NCI-H1436 treated with DMSO at 0.1 percent for 48 hours (cell line): ENCODE data around the gene UFD1.

Experiments used
- DNase-seq: peaks from one replicate; lab custom pipeline; 2025; lab: John Stamatoyannopoulos, UW

UFD1 gene

DNA sequence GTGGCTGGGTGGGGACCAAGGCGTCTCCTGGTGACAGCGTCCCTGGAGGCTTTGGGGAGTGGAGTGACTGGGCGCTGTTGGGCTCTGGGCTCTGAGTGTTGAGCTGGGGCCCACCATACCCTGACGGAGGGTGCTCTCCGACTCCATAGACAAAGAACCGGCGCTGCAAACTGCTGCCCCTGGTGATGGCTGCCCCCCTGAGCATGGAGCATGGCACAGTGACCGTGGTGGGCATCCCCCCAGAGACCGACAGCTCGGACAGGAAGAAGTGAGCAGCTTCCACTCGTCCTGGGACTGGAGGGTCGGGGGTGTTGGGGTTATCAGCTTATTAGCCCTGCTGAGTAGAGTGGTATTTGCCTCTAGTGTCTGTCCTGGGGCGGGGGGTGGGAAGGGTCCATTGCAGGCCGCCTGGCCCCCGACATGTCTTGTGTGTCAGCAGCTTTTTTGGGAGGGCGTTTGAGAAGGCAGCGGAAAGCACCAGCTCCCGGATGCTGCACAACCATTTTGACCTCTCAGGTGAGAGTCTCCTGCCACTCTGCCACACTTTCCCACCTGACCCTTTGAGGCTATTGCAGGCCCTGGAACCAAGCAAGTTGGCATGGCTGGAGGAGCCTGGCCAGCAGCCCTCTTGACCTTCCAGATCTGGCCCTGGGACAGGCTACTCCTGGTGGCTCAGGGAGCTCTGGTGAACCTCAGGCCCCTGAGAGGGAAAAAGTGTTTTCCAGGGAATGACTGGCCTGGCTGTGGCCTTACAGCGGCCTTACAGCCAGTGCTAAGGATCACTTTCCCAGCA lies 37.6 kb upstream of the UFD1 start:
- no peak for DNase-seq

DNA sequence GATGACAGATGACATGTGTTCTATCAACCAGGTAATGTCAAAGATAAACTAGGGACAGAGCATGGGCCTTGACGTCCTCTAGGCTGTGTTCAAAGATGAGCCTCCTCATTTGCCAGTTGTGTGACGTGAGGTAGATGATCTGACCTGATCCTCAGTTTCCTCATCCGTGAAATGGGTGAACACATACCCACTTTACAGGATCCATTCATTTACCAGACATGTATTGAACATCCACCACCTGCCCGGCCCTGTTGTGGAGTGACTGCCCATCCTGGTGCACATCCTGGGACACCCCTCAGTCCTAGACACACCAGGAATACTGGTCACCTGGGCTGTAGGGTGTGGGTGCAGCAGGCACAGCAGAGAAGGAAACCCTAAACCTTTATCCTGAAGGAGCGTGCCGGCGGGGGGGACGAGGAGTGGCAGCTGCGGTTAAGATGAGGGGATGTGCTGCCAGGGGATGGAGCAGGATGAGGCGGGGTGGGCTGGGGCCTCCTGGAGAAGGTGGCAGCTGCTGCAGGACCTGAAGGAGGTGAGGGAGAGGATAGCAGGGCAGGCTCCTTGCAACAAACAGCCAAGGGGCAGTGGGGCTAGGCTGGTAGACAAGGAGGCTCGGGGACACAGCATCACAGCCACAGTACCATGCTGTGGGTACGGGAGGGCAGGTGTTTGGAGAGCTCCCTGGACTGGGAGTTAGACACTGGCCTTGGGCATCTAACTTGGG lies 36.8 kb upstream of the UFD1 start:
- no peak for DNase-seq

DNA sequence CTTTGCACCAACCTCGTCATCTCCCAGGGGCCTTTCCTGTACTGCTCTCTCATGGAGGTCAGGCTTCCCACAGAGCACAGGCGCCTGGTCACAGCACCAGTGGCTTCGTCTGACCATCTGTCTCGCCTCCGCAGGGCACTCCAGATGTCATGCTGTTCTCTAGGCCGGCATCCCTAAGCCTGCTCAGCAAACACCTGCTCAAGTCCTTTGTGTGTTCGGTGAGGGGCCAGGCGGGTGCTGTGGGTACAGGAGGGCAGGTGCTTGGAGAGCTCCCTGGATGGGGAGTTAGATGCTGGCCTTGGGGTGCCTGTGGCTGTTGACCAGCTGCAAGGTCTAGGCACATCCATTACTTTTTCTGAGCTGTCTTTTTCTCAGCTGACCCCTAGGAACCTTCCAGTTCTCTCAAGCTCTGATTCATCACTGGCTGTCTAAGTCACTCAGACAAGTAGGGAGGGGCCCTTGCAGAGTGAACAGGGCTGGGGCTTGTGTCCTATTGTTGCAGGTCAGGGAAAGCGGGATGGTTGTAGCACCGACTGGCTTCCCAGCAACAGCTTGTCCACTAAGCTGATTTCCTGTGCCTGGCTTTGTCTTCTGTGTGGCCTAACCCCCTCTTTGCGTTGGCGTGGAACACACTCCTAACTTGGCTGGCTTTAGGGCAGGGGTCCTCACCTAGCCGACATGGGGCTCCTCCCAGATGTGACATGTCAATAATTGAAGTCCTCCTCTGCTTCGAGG lies 36.0 kb upstream of the UFD1 start:
- DNase-seq = no peak

DNA sequence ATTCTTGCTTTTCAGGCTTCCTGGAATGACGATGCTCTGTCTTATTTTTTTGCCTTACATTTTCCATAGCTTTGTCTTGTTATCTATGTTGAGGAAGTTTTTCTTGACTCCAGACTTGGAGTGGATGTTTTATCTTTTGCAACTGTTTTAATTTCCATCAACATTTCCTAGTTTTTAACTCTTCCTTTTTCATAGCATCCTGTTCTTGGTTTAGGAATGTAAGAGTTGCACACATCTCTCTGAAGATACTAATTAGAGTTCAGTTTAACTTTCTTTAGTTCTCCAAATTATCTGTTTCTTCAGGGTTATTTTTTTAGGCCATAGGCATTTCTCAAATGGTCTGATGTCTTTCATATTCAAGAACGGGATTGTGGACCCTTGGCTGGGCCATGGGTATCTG lies 34.8 kb upstream of the UFD1 start:
- no peak for DNase-seq

DNA sequence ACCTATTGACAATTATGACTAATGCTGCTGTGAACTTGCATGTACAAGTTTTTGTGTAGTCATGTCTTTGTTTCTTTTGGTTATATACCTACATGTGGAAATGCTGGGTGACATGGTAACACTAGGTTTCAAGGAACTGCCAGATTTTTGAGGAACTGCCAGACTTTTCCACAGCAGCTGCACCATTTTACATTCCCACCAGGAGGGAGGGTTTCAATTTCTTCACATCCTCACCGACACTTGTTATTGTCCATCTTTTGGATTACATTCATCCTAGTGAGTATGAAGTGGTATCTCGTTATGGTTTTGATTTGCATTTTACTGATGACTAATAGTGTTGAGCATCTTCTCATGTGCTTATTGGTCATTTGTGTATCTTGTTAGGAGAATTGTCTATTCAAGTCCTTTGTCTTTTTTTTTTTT lies 31.9 kb upstream of the UFD1 start:
- no peak for DNase-seq

DNA sequence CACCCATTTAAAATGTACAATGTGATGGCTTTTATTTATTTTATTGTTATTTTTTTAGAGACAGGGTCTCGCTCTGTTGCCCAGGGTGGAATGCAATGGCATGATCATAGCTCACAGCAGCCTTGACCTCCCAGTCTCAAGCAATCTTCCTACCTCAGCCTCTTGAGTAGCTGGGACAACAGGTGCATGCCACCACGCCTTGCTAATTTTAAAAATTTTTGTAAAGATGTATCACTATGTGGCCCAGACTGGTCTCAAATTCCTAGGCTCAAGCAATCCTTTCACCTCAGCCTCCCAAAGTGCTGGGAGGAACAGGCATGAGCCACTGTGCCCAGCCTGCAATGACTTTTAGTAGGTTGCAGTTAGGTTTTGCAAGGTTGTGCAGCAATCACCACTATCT lies 30.9 kb upstream of the UFD1 start:
- no peak for DNase-seq

DNA sequence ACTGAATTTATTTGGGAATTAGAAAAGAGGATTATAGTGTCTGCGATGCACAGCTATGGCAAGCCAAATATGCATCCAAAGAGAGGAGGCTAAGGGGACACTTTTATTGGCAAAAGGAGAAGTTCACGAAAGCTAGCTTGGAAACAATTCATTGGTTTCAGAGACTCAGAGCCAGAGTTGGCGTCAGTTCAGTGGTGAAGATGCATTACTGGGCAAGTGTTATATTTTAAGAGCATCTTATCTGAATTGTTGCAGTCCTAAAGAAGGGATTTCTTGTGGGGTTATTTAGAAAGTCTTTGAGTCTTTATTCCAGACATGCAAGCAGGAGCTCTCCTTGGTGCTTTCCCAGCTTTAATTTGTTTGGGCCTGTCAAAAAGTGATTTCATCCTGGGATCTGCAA lies 30.2 kb upstream of the UFD1 start:
- DNase-seq = no peak

DNA sequence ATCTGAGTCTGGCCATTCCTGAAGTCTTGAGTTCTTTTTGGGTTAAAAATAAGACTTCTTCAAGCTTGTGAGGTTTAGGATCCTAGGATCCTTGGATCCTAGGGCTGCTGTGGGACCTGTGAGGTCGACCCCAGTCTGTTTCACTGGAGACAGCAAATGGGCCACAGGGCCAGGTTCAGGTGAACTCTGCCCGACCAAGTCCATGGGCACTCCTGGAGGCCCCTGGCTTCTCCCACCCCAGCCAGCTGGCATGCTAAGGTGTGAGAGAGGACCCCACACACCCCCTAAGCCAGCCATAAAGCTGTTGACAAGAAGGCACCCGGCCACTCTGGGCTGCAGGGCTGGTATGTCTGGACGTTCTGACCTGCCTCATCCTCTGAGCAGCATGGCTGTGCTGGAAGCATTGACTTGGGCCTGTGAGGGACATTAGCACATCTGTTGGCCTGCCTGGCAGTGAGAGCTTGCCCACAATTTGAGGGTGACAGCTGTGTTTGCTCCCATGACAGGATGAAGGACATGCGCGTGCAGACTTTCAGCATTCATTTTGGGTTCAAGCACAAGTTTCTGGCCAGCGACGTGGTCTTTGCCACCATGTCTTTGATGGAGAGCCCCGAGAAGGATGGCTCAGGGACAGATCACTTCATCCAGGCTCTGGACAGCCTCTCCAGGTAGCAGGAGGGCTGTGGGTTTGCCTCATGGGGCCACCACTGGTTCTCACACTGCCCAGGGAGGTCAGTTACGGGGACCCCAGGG lies 29.2 kb upstream of the UFD1 start:
- no peak for DNase-seq

DNA sequence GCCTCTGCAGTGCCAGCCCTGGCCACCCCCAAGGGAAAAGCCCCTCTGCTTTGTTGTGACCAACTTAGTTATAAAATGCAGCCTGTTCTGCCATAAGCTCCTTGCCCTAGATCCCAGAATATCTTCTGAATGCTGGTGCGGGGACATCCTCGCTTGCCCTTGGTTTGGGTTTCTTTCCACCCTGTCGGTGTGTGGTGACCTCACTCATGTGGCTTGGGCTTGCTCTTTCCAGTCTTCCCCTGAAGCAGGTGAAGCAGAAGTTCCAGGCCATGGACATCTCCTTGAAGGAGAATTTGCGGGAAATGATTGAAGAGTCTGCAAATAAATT lies 28.5 kb upstream of the UFD1 start:
- DNase-seq = no peak

DNA sequence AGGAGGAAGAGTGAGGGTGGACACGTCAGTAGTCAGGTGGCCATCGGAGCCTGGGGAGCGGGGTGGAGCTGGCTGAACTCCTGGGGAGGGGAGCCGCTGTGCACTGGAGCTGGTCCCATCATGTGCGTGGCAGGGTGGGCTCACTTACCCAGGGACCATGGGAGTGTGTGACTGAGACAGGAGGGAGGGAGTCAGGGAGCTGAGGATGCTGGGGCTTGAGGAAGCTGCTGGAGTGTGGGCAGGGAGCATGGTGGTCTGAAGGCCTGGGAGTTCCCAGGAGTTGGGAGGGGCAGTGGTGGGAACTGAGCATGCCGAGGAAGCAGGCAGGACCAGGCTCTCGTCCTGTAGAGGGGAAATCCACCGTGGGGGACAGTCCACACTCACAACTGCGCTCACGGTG lies 27.2 kb upstream of the UFD1 start:
- no peak for DNase-seq

DNA sequence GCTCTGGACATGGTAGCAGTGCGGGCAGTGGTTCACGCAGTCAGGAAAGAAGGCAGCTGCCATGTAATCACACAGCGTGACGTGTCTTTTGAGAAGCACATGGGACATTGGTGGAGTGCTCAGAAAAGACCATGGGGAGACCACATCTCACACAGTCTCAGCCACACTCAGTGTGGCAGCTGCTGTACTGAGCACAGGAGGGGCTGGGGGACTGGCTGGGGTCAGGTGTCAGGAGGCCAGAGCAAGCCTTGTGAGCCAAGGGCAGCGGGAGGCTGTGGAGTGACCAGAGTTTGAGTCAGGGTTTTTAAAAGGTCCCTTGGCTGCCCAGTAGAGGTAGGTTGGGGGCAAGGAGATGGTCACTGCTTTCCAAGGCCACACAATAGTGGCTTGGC lies 26.7 kb upstream of the UFD1 start:
- DNase-seq = no peak

DNA sequence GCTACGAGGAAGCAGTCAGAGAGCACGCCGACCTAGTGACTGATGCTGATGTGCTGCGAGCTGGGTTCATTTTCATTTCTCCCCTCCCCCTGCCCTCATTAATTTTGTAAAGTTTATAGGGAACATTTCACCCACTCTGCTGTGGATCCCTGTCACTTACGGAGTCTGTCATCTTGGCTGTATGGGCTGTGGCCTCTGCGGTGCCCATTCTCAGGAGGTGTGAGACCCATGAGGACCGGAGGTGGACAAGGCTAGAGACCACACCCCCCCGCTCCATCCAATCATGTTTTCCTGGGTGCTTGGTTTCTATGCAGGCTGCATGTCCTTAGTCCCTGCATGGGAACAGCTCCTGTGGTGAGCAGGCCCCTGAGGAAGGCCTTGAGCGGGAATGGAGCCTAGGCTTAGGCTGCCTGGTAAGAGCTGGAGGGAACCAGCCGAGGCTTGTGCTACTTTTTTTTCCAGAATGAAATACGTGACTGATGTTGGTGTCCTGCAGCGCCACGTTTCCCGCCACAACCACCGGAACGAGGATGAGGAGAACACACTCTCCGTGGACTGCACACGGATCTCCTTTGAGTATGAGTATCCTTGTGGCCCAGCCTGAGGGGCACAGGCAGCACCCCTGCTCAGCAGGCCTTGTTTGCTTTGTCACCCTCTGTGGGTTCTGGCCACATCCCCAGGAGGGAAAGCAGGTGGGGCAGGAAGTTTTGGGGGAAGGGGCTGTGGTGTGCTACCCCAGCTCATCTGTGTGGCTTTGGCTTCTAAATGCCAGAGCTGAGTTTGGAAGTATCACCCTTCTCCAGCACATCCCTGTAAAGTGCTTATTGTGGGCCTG lies 26.1 kb upstream of the UFD1 start:
- no peak for DNase-seq

DNA sequence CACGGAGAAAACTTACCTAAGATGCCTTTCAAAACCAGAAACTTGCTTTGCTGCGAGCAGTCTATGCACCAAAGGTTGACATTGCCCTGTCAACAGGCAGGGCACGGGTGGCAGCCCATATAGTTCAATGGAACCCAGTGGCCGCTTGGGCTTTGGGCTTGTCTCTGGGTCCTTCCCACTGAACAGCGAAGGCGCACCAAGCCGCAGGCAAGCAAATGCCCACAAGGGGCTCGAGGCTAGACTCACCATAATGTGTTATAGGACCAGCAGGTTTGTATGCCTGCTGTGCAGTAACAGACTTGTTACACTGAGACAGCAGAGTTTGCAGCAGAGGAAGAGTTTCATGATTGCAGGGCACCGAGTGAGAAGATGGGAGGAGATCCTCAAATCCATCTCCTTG lies 24.9 kb upstream of the UFD1 start:
- no peak for DNase-seq

DNA sequence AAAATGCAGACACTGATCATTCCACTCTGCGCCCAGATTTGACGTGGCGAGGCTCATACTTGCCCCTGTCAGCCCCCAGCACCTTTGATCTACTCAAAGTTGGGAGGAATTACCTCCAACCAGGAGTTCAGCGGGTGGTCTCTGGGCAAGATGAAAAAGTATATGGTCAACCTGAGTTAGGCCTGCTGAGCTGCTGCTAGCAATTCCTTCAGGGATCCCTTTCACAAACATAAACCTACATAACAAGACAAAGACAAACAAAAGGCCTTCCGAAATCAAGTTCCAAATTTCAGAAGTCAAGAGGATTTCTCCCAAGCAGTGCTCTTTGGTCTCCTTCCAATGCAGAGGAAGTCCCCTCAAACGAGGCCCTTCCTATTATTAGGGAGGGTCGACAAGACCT lies 24.4 kb upstream of the UFD1 start:
- DNase-seq = no peak

DNA sequence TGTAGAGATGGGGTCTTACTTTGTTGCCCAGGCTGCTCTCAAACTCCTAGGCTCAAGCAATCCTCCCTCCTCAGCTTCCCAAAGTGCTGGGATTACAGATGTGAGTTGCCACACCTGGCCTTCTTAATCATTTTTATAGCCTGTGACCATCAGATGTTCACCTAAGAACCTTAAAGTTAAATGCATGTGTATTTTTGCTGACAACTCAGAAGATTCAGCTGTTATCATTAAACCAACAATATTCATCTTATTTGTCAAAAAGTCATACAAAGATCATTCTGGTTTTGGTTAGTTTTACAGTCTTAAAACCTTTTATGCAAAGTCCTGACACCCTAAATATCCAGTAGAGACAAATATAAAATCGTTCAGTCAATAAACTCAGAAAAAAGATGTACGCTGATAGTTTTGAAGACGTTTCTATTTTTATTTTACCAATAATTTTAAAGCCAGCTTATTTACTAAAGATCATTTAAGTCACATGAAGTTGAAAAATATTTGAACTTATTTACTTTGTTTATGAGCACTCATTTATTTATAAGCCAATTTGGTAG lies 23.0 kb upstream of the UFD1 start:
- DNase-seq = no peak

DNA sequence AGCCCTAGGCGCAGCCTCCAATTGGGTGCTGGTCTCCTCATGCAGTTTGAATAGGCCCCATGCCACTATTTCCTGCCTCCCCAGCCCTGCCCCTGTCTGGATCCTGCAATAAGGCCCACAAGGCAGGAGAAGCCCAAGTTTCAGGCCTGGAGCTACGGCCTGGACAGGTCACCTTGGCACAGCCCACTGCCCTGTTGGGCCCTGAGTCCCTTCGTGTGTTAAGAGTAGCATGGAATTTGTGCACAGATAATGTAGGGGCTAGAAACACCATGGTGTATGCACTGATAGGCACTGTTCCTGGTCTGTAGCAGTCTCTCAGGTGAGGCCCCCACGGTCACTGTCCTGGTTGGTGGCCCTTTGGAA lies 20.9 kb upstream of the UFD1 start:
- DNase-seq = no peak

DNA sequence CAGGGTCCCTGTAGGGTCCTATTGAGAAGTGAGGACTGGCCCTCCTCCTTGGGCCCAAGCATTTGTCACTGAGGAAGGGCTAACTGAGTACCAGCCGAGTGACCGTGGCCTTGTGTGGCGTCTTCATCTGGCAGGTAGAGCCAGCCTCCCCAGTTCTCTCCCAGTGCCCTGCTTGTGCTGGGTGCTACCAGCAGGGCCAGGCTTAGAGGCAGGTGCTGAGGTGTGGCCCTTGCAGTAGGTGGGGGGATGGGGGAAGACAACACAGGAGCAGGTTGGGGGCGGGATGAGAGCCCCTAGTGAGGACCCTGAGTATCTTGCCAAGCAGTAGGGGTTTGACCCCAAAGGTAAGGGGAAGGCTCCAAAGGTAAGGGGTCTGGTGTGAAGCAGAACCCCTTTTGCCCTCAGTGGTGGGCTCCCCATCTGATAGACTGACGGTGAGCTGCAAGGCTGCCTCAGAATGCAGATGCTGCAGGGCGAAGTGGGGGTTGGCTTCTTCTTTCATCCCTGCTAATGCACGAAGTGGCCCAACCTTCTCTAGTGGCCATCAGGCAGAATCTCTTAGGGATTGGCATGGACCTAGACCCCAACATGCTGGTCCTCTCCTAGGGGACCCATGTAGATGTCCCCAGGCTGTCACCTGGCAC lies 20.4 kb upstream of the UFD1 start:
- no peak for DNase-seq

DNA sequence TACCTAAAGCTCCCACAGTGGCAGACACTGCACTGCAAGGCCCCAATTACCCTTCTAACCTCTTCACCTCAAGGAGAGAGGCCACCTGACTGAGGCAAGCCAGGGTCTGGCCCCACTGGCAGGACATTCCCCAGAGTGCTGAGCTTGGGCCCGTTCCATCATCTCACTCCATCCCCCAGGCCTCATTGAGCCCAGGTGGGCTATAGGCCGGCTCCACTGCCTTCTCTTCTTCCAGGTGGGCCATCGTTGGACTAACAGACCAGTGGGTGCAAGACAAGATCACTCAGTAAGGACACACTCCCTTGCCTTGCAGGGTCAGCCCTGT lies 19.8 kb upstream of the UFD1 start:
- no peak for DNase-seq

DNA sequence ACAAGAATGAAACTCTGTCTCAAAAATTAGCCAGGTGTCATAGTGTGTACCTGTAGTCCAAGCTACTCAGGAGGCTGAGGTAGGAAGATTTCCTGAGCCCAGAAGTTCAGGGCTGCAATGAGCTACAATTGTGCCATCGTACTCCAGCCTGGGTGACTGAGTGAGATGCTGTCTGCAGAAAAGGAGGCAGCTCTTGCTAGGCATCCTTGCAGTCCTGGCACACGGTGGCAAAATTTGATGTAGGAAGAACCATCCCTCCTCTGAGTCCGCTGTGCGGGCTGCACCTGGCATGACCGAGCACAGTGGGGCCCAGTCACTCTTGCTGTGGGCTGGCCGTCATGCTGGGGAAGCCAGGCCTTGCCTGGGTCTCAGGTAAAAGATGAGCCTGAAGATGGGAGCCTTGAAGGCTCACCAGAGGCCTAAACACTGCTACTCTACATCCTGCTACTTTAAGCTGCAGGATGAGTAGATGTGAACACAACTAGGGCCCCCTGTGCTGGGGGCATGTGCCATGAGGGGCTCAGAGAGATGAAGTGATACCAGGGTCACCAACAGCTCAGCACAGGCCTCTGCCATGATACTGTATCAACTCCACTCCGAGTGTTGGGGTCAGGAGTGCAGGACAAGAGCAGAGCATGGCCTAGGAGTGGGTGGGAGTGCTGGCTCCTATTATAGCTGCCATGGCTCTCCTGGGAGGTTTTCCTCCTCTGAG lies 19.3 kb upstream of the UFD1 start:
- no peak for DNase-seq

DNA sequence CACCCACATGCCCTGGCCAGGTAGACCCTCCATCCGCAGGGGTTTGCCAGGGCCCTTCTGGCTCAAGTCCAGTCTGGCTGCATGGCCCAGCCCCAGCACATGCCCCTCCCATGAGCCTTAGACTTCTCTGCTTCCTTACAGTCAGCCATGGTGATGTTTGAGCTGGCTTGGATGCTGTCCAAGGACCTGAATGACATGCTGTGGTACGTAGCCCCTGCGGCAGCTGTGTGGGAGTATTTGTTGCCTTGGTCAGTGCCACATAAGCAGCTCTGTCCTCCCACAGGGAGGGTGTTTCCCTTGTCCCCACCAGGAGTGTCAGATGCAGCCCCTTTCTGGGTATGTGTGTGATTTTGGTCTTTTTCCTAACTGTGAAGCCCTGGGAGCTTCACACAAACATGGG lies 18.3 kb upstream of the UFD1 start:
- DNase-seq = no peak

DNA sequence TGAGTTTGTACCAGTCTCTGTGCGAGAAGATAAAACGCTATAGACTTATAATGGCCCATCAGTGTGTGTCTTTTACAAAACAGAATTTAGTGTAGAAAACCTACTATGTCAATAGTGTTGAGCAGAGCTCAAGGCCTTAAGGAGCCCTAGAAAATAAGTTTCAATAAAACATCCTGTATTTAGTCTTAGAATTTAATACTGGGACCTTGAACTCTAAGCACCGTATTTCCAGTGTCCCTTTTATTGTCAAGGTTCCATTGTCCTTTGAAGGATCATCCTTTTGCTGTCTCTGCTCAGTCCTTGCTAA lies 17.3 kb upstream of the UFD1 start:
- no peak for DNase-seq
